ENCODE data around the gene ACTA2.

- TF ChIP-seq POLR2A (IDR thresholded peaks at IDR 0.05; ENCODE audit: low read depth) (no peak), CTCF (IDR thresholded peaks at IDR 0.05) (no peak), POLR2AphosphoS5 (IDR thresholded peaks at IDR 0.05) (no peak)
Measured at GRCh38 chr10:88980800-88981199, 28.2 kb upstream of the ACTA2 start.

All from esophagus muscularis mucosa (tissue), 3 donors.